SK-MEL-5 (cell line): ENCODE measurements around the gene RBBP8. TPM values are rescaled to one million over a fixed set of nuclear protein-coding genes. Genes with fewer than 3 reads are reported as not detected.

ENCODE experiments used
- DNase-seq: peaks from one replicate; pipeline ENCODE4 v3.0.0-alpha.2; 2016; ENCODE audit warnings: low read depth, low spot score
- in situ Hi-C: cut with HindIII; loops from 2 replicates; pipeline ENCODE4 v1.10.0; 2016; ENCODE audit warnings: low sequenced_read_pairs, high pct_unique_total_duplicates, low pct_unique_long_range_greater_than_20kb
- small RNA-seq, 2 experiments: library from RNA; depleted of rRNA; stranded (forward); fragments of <200 nt; gene quantifications; one replicate each; pipeline ENCODE3, GENCODE V24; 2014
- total RNA-seq: library from RNA; depleted of rRNA; stranded (reverse); fragments of >200 nt; shearing (Covaris generic); gene quantifications from 2 replicates; pipeline ENCODE4 v1.2.3, GENCODE V29; 2014; rRNA removed

RBBP8 gene
- total RNA-seq, 1 experiment from 2014 or later: 45.8 TPM

- DNase-seq: no peak
- in situ Hi-C loops: no loop called here
These were observed 134.9 kb downstream of the RBBP8 start for GRCh38 chr18:23068011-23068410.

GRCh38 chr18:23068570-23069310 is 135.6 kb downstream of the RBBP8 start:
- DNase-seq: no peak
- in situ Hi-C loops: no loop called here

- in situ Hi-C loops: no loop called here
- no peak for DNase-seq
These were observed 136.4 kb downstream of the RBBP8 start for GRCh38 chr18:23069481-23069880.

- in situ Hi-C loops: no loop called here
- DNase-seq: no peak
These were observed 136.8 kb downstream of the RBBP8 start for GRCh38 chr18:23069898-23070297.

GRCh38 chr18:23071285-23071684 is 138.2 kb downstream of the RBBP8 start:
- DNase-seq: peak; percentile 79
- in situ Hi-C loops: no loop called here

GRCh38 chr18:23072079-23072478 is 139.0 kb downstream of the RBBP8 start:
- in situ Hi-C loops: no loop called here
- no peak for DNase-seq

GRCh38 chr18:23073996-23074606 is 141.0 kb downstream of the RBBP8 start:
- DNase-seq: no peak
- in situ Hi-C loops: no loop called here

Small RNA genes lying within 50 kb of the gene (small RNA-seq; reads per million reads assigned to genes)
- gene RF00019 (0 reads per million in 2 experiments), gene RN7SL745P (0 reads per million in 2 experiments)

Other genes starting within 250 kb of the RBBP8 start
- gene CABLES1, start 202.2 kb downstream of the RBBP8 start, total RNA-seq: 101 and 133 TPM in 2 replicates